ENCODE data around the gene ZMIZ1. TPM values are rescaled to one million over a fixed set of nuclear protein-coding genes. Genes with fewer than 3 reads are reported as not detected.

The ZMIZ1 gene
- total and polyA plus RNA-seq, 2 experiments from 2014 or later = 9.2 to 30.9 TPM

DNA sequence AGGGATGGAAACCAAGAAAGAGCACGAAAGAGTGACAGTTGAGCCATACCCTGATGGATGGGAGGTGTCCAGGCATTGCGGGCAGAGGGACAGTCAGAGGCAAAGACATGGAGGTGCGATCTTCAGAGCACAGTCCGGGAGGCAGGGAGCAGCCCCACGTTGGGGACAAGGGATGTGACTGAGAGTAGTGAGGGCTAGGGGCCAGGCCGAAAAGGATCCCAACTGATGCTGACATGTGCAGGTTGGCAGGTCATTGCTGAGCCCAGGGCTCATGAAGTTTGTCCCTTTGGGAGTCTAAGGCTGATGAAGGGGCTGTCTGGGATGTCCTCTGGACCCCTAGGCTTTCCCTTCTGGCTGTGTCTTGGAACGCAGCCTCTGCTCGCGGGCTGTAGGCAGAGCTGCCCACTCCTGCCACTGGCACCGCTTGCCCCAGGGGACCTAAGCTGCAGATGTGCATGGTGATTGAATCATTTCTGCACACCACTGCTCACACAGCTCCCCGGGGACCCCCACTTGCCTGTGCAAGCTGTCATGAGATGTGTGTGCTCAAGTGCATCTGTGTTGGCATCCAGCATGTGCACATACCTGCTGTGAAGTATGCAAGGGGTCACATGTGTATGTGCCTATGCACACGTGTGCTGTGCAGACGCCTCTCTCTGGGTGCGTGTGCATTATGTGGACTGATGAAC lies 125.1 kb downstream of the ZMIZ1 start:
- no peak for TF ChIP-seq JUNB (IDR thresholded peaks at IDR 0.05; ENCODE audit: unreplicated experiment)
- no peak overlapping the region for H3K27ac Mint-ChIP-seq
- Histone ChIP-seq H2AFZ (no peak overlapping the region), H3K9me2 (ENCODE audit: insufficient read depth) (no peaks in the 10 kb centered on the region), H3K36me3 (ENCODE audit: insufficient read depth) (no peaks in the 10 kb centered on the region), H3K4me1 (ENCODE audit: insufficient read depth) (no peaks in the 10 kb centered on the region), H3K4me3 (no peak overlapping the region), H4K20me1 (replicated peaks; ENCODE audit: insufficient read depth) (peaks cover 4% of the 10 kb centered on the region; the same call in 1 of the 2 replicates), H3K27ac (ENCODE audit: low read depth) (no peak overlapping the region), H3F3A (replicated peaks; ENCODE audit: low read depth) (no peaks in the 10 kb centered on the region; the same call in 1 of the 2 replicates), H3K27me3 (ENCODE audit: insufficient read depth) (no peaks in the 10 kb centered on the region), H3K4me2 (no peak overlapping the region), H3K79me2 (replicated peaks; ENCODE audit: insufficient read depth) (no peaks in the 10 kb centered on the region)
- no peaks in the 10 kb centered on the region; the same call in 2 of the 3 replicates for H3K36me3 Mint-ChIP-seq (ENCODE audit: low read depth)
- ATAC-seq (no peak), DNase-seq (ENCODE audit: low spot score) (no peak)
- H3K4me3 Mint-ChIP-seq = no peak overlapping the region
- peaks cover 7% of the 10 kb centered on the region for H3K27me3 Mint-ChIP-seq (ENCODE audit: insufficient read depth, low read depth, poor library complexity)
- H3K4me1 Mint-ChIP-seq = peaks cover 10% of the 10 kb centered on the region
- H3K9me3 Mint-ChIP-seq = no peaks in the 10 kb centered on the region

DNA sequence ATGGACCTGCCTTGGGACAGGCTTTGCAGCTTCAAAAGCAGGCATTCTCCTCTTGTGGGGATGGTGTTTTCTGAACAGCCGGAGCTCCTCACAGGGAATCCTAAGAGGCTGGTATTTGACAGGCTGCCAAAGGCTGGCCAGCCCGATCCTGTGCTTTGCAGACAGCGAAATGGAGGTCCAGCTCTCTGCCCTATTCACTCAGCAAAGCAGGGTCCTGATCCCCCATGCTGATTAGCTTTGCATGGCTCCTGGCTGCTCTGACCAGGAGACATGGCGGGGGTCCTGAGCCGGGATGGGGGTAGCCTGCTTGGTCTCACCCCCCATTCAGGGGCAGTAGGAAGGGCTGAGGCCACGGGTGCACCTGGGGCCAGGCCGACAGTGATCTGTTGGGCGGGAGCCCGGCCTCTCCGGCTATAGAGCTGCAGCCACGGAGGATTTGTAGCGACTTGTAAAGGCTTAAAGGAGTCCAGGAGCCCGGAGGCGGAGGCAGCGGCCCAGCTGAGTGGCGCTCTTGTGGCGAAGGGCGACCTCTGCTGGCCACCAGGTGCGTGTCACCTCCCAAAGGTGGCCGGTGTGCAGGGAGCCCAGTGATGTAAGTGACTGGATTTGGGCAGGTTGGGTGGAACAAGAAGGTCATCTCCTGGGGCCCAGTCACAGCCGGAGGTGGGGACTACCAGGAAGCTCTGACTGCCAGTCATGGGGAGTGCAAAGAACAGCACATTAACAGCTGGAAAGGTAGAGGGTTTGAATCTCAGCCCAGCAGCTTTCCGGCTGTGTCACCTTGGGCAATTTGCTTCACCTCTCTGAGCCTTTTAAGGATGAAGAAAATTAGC lies 126.5 kb downstream of the ZMIZ1 start:
- H3K27me3 Mint-ChIP-seq (ENCODE audit: insufficient read depth, low read depth, poor library complexity) = peaks cover 7% of the 10 kb centered on the region
- H3K4me2 ChIP-seq = peak overlapping the region; percentile 51; the same call in 1 of the 2 replicates
- H3K4me3 ChIP-seq = peak overlapping the region; percentile 35; the same call in 1 of the 2 replicates
- TF ChIP-seq, protein P1, sequence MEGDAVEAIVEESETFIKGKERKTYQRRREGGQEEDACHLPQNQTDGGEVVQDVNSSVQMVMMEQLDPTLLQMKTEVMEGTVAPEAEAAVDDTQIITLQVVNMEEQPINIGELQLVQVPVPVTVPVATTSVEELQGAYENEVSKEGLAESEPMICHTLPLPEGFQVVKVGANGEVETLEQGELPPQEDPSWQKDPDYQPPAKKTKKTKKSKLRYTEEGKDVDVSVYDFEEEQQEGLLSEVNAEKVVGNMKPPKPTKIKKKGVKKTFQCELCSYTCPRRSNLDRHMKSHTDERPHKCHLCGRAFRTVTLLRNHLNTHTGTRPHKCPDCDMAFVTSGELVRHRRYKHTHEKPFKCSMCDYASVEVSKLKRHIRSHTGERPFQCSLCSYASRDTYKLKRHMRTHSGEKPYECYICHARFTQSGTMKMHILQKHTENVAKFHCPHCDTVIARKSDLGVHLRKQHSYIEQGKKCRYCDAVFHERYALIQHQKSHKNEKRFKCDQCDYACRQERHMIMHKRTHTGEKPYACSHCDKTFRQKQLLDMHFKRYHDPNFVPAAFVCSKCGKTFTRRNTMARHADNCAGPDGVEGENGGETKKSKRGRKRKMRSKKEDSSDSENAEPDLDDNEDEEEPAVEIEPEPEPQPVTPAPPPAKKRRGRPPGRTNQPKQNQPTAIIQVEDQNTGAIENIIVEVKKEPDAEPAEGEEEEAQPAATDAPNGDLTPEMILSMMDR (conservative IDR thresholded peaks at IDR 0.05; ENCODE audit: low read depth in 2 of 2) = peak; percentile 93 to 95
- TF ChIP-seq STAT1 (IDR thresholded peaks at IDR 0.05; ENCODE audit: unreplicated experiment) = no peak
- TF ChIP-seq CREB1 (CRISPR knock-in tag; IDR thresholded peaks at IDR 0.05; ENCODE audit: low read depth) = peak; percentile 21; the same call in 1 of the 2 replicates
- peaks cover 11% of the 10 kb centered on the region; the same call in 1 of the 2 replicates for H4K20me1 ChIP-seq (replicated peaks; ENCODE audit: insufficient read depth)
- ATAC-seq = peak; percentile 87
- H3K4me1 Mint-ChIP-seq = peaks cover 10% of the 10 kb centered on the region
- H3K36me3 ChIP-seq (ENCODE audit: insufficient read depth) = no peaks in the 10 kb centered on the region
- H3K9me2 ChIP-seq (ENCODE audit: insufficient read depth) = no peaks in the 10 kb centered on the region
- no peak overlapping the region for H2AFZ ChIP-seq
- H3K27ac ChIP-seq (ENCODE audit: low read depth) = peak overlapping the region; percentile 74; the same call in 1 of the 2 replicates
- H3K4me3 Mint-ChIP-seq = no peak overlapping the region
- no peaks in the 10 kb centered on the region; the same call in 2 of the 3 replicates for H3K36me3 Mint-ChIP-seq (ENCODE audit: low read depth)
- no peaks in the 10 kb centered on the region for H3K4me1 ChIP-seq (ENCODE audit: insufficient read depth)
- H3K27me3 ChIP-seq (ENCODE audit: insufficient read depth) = no peaks in the 10 kb centered on the region
- H3F3A ChIP-seq (replicated peaks; ENCODE audit: low read depth) = no peaks in the 10 kb centered on the region; the same call in 1 of the 2 replicates
- no peak overlapping the region for H3K27ac Mint-ChIP-seq
- DNase-seq (ENCODE audit: low spot score) = peak; percentile 92
- no peaks in the 10 kb centered on the region for H3K79me2 ChIP-seq (replicated peaks; ENCODE audit: insufficient read depth)
- H3K9me3 Mint-ChIP-seq = no peaks in the 10 kb centered on the region

All from GM23338 (cell line).